Measurements from ENCODE around the gene PMEPA1. TPM values are rescaled to one million over a fixed set of nuclear protein-coding genes. Genes with fewer than 3 reads are reported as not detected.

The PMEPA1 gene
- total RNA-seq, 2 experiments from 2014 or later, result 0.37 TPM; not detected in 1

- H3K9me3 Mint-ChIP-seq (ENCODE audit: insufficient read depth), result no peaks in the 10 kb centered on the region
- DNase-seq, result no peak
- no peak for ATAC-seq
- H3K27me3 Mint-ChIP-seq (ENCODE audit: low read depth), result no peaks in the 10 kb centered on the region
- H3K27ac Mint-ChIP-seq, result no peak overlapping the region
- no peak overlapping the region for H3K4me3 Mint-ChIP-seq
- CTCF ChIA-PET, result no interaction called here
- no peaks in the 10 kb centered on the region for H3K36me3 Mint-ChIP-seq (ENCODE audit: low read depth)
- peaks cover 19% of the 10 kb centered on the region for H3K4me1 Mint-ChIP-seq (ENCODE audit: low read depth)
- POLR2A ChIA-PET, result no interaction called here
Measured at GRCh38 chr20:57662456-57663240, 47.2 kb downstream of the PMEPA1 start.

- no peak overlapping the region for H3K27ac Mint-ChIP-seq
- ChIA-PET CTCF (no interaction called here), POLR2A (no interaction called here)
- no peak overlapping the region for H3K4me3 Mint-ChIP-seq
- no peaks in the 10 kb centered on the region for H3K27me3 Mint-ChIP-seq (ENCODE audit: low read depth)
- no peaks in the 10 kb centered on the region for H3K36me3 Mint-ChIP-seq (ENCODE audit: low read depth)
- no peaks in the 10 kb centered on the region for H3K9me3 Mint-ChIP-seq (ENCODE audit: insufficient read depth)
- DNase-seq, result no peak
- no peak for ATAC-seq
- peaks cover 25% of the 10 kb centered on the region for H3K4me1 Mint-ChIP-seq (ENCODE audit: low read depth)
Measured at GRCh38 chr20:57661746-57662455, 47.9 kb downstream of the PMEPA1 start.

- no peak overlapping the region for H3K4me3 Mint-ChIP-seq
- ATAC-seq (no peak), DNase-seq (no peak)
- ChIA-PET CTCF (no interaction called here), POLR2A (no interaction called here)
- H3K9me3 Mint-ChIP-seq (ENCODE audit: insufficient read depth), result no peaks in the 10 kb centered on the region
- H3K36me3 Mint-ChIP-seq (ENCODE audit: low read depth), result no peaks in the 10 kb centered on the region
- no peak overlapping the region for H3K27ac Mint-ChIP-seq
- peaks cover 25% of the 10 kb centered on the region for H3K4me1 Mint-ChIP-seq (ENCODE audit: low read depth)
- no peaks in the 10 kb centered on the region for H3K27me3 Mint-ChIP-seq (ENCODE audit: low read depth)
Measured at GRCh38 chr20:57660922-57661745, 48.7 kb downstream of the PMEPA1 start.

- H3K27me3 Mint-ChIP-seq (ENCODE audit: low read depth), result no peaks in the 10 kb centered on the region
- no peaks in the 10 kb centered on the region for H3K36me3 Mint-ChIP-seq (ENCODE audit: low read depth)
- CTCF ChIA-PET, result no interaction called here
- H3K4me1 Mint-ChIP-seq (ENCODE audit: low read depth), result peaks cover 25% of the 10 kb centered on the region
- no peak overlapping the region for H3K27ac Mint-ChIP-seq
- POLR2A ChIA-PET, result no interaction called here
- no peak for ATAC-seq
- H3K9me3 Mint-ChIP-seq (ENCODE audit: insufficient read depth), result no peaks in the 10 kb centered on the region
- H3K4me3 Mint-ChIP-seq, result no peak overlapping the region
- no peak for DNase-seq
Measured at GRCh38 chr20:57660181-57660921, 49.5 kb downstream of the PMEPA1 start.

GRCh38 chr20:57659517-57660180, 50.2 kb downstream of the PMEPA1 start:
- no peaks in the 10 kb centered on the region for H3K27me3 Mint-ChIP-seq (ENCODE audit: low read depth)
- peaks cover 25% of the 10 kb centered on the region for H3K4me1 Mint-ChIP-seq (ENCODE audit: low read depth)
- DNase-seq, result no peak
- no peak overlapping the region for H3K4me3 Mint-ChIP-seq
- H3K9me3 Mint-ChIP-seq (ENCODE audit: insufficient read depth), result no peaks in the 10 kb centered on the region
- no peak for ATAC-seq
- H3K27ac Mint-ChIP-seq, result no peak overlapping the region
- no peaks in the 10 kb centered on the region for H3K36me3 Mint-ChIP-seq (ENCODE audit: low read depth)
- ChIA-PET CTCF (no interaction called here), POLR2A (no interaction called here)

GRCh38 chr20:57658833-57659516, 50.8 kb downstream of the PMEPA1 start:
- peaks cover 30% of the 10 kb centered on the region for H3K4me1 Mint-ChIP-seq (ENCODE audit: low read depth)
- H3K27ac Mint-ChIP-seq, result peak overlapping the region; percentile 15
- ChIA-PET POLR2A (interaction anchor here (0.5 kb wide), 1 partner anchor 40 kb away, joined by 3 read pairs; no protein-coding TSS in a partner anchor), CTCF (no interaction called here)
- H3K4me3 Mint-ChIP-seq, result no peak overlapping the region
- H3K9me3 Mint-ChIP-seq (ENCODE audit: insufficient read depth), result no peaks in the 10 kb centered on the region
- ATAC-seq (no peak), DNase-seq (no peak)
- H3K27me3 Mint-ChIP-seq (ENCODE audit: low read depth), result no peaks in the 10 kb centered on the region
- no peaks in the 10 kb centered on the region for H3K36me3 Mint-ChIP-seq (ENCODE audit: low read depth)

- H3K9me3 Mint-ChIP-seq (ENCODE audit: insufficient read depth), result no peaks in the 10 kb centered on the region
- peaks cover 30% of the 10 kb centered on the region for H3K4me1 Mint-ChIP-seq (ENCODE audit: low read depth)
- no peak overlapping the region for H3K4me3 Mint-ChIP-seq
- ATAC-seq (no peak), DNase-seq (no peak)
- no peaks in the 10 kb centered on the region for H3K27me3 Mint-ChIP-seq (ENCODE audit: low read depth)
- CTCF ChIA-PET, result interaction anchor here (0.7 kb wide), 1 partner anchor 39 kb away, joined by 3 read pairs; no protein-coding TSS in a partner anchor
- no peaks in the 10 kb centered on the region for H3K36me3 Mint-ChIP-seq (ENCODE audit: low read depth)
- POLR2A ChIA-PET, result interaction anchor here (0.5 kb wide), 1 partner anchor 39 kb away, joined by 3 read pairs; no protein-coding TSS in a partner anchor
- H3K27ac Mint-ChIP-seq, result peak overlapping the region; percentile 77
Measured at GRCh38 chr20:57658447-57658832, 51.4 kb downstream of the PMEPA1 start.

GRCh38 chr20:57657535-57658446, 52.0 kb downstream of the PMEPA1 start:
- no peaks in the 10 kb centered on the region for H3K9me3 Mint-ChIP-seq (ENCODE audit: insufficient read depth)
- POLR2A ChIA-PET, result interaction anchor here (0.5 kb wide), 1 partner anchor 39 kb away, joined by 3 read pairs; no protein-coding TSS in a partner anchor

GRCh38 chr20:57656821-57657534, 52.8 kb downstream of the PMEPA1 start:
- no peak for DNase-seq
- Mint-ChIP-seq H3K9me3 (ENCODE audit: insufficient read depth) (no peaks in the 10 kb centered on the region), H3K4me3 (no peak overlapping the region), H3K27me3 (ENCODE audit: low read depth) (no peaks in the 10 kb centered on the region), H3K27ac (no peak overlapping the region), H3K4me1 (ENCODE audit: low read depth) (peaks cover 30% of the 10 kb centered on the region), H3K36me3 (ENCODE audit: low read depth) (no peaks in the 10 kb centered on the region)
- no peak for ATAC-seq
- ChIA-PET CTCF (interaction anchor here (1.1 kb wide), 1 partner anchor 36 kb away, joined by 3 read pairs; no protein-coding TSS in a partner anchor), POLR2A (no interaction called here)

More at GRCh38 chr20:57657535-57658446, 52.0 kb downstream of the PMEPA1 start:
- Mint-ChIP-seq H3K4me1 (ENCODE audit: low read depth) (peaks cover 30% of the 10 kb centered on the region), H3K4me3 (peak overlapping the region; percentile 33), H3K27ac (peak overlapping the region; percentile 77), H3K36me3 (ENCODE audit: low read depth) (no peaks in the 10 kb centered on the region), H3K27me3 (ENCODE audit: low read depth) (no peaks in the 10 kb centered on the region)
- peak; percentile 83 for DNase-seq
- CTCF ChIA-PET, result interaction anchor here (0.7 to 1.1 kb wide), 2 partner anchors 37 to 39 kb away, joined by 3 read pairs; no protein-coding TSS in a partner anchor
- ATAC-seq, result peak; percentile 87
